Liver (tissue), 3 donors: ENCODE measurements around the gene AGAP5.
"Not testable (repeated sequence)": the region's sequence is repeated elsewhere in the genome, so short reads cannot be mapped to it uniquely, and the experiment has no call there.

Source experiments
- EGR1 ChIP-seq, 2 donors: IDR thresholded peaks; 2 replicates each; pipeline ENCODE4 v1.6.1; 2016 to 2018; ENCODE audit warnings: antibody characterized with exemption in 2 of 2, low read depth in 2 of 2
- FOXA1 ChIP-seq: IDR thresholded peaks from 2 replicates; pipeline ENCODE4 v1.6.1; 2016; ENCODE audit warnings: antibody characterized with exemption
- GABPA ChIP-seq, 2 donors: IDR thresholded peaks in 1 of 2; conservative IDR thresholded peaks in 1 of 2; 2 replicates each; pipeline ENCODE4 v1.6.1; 2016; ENCODE audit warnings: antibody characterized with exemption in 2 of 2, mild to moderate bottlenecking in 1 of 2, moderate library complexity in 1 of 2
- JUND ChIP-seq, 2 donors: IDR thresholded peaks; 2 replicates each; pipeline ENCODE4 v1.6.1; 2016; ENCODE audit warnings: antibody characterized with exemption in 2 of 2
- NR2F2 ChIP-seq: IDR thresholded peaks from 2 replicates; pipeline ENCODE4 v1.6.1; 2016; ENCODE audit warnings: antibody characterized with exemption
- SP1 ChIP-seq: IDR thresholded peaks from 2 replicates; pipeline ENCODE4 v1.6.1; 2018; ENCODE audit warnings: antibody characterized with exemption, mild to moderate bottlenecking
- TF ChIP-seq, protein P1 (sequence below): fragments of 150-350 bp; IDR thresholded peaks from 2 replicates; pipeline ENCODE4 v1.5.1; 2017; ENCODE audit warnings: improper control_type of control experiment, low read depth, low read length; ENCODE audit not compliant: missing input control
- TF ChIP-seq, protein P2 (sequence below): IDR thresholded peaks from 2 replicates; pipeline ENCODE4 v1.6.1; 2016; ENCODE audit warnings: antibody characterized with exemption, mild to moderate bottlenecking
- TF ChIP-seq, protein P3 (sequence below): IDR thresholded peaks from 2 replicates; pipeline ENCODE4 v1.6.1; 2016; ENCODE audit warnings: antibody characterized with exemption
- donor health status: healthy.
- donor health status: healthy.

DNA sequence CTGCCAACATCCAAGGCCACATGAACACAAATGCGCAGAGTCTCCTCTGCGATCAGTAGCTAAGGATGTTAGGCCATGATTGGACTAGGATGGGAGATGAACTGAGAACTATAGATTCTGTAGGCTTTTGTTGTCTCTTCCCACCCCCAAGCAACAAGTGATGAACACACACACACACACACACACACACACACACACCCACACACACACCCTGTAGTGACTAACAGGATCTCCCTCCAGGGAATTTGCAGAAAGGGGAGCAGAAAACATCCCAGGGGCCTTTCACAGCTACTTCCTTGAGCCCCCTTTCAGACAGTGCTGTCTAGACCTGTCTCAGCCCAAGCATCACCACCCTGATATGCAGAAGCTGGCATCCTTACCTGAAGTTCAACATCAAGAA, 8.6 kb upstream of the AGAP5 start:
- TF ChIP-seq GABPA (IDR thresholded peaks at IDR 0.05 in 1 of 2, conservative IDR thresholded peaks at IDR 0.05 in 1 of 2); JUND (IDR thresholded peaks at IDR 0.05); NR2F2; SP1; EGR1 (IDR thresholded peaks at IDR 0.05; ENCODE audit: low read depth in 2 of 2); FOXA1: not testable (repeated sequence)
- TF ChIP-seq, protein P1, sequence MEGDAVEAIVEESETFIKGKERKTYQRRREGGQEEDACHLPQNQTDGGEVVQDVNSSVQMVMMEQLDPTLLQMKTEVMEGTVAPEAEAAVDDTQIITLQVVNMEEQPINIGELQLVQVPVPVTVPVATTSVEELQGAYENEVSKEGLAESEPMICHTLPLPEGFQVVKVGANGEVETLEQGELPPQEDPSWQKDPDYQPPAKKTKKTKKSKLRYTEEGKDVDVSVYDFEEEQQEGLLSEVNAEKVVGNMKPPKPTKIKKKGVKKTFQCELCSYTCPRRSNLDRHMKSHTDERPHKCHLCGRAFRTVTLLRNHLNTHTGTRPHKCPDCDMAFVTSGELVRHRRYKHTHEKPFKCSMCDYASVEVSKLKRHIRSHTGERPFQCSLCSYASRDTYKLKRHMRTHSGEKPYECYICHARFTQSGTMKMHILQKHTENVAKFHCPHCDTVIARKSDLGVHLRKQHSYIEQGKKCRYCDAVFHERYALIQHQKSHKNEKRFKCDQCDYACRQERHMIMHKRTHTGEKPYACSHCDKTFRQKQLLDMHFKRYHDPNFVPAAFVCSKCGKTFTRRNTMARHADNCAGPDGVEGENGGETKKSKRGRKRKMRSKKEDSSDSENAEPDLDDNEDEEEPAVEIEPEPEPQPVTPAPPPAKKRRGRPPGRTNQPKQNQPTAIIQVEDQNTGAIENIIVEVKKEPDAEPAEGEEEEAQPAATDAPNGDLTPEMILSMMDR = not testable (repeated sequence)
- TF ChIP-seq, protein P2, sequence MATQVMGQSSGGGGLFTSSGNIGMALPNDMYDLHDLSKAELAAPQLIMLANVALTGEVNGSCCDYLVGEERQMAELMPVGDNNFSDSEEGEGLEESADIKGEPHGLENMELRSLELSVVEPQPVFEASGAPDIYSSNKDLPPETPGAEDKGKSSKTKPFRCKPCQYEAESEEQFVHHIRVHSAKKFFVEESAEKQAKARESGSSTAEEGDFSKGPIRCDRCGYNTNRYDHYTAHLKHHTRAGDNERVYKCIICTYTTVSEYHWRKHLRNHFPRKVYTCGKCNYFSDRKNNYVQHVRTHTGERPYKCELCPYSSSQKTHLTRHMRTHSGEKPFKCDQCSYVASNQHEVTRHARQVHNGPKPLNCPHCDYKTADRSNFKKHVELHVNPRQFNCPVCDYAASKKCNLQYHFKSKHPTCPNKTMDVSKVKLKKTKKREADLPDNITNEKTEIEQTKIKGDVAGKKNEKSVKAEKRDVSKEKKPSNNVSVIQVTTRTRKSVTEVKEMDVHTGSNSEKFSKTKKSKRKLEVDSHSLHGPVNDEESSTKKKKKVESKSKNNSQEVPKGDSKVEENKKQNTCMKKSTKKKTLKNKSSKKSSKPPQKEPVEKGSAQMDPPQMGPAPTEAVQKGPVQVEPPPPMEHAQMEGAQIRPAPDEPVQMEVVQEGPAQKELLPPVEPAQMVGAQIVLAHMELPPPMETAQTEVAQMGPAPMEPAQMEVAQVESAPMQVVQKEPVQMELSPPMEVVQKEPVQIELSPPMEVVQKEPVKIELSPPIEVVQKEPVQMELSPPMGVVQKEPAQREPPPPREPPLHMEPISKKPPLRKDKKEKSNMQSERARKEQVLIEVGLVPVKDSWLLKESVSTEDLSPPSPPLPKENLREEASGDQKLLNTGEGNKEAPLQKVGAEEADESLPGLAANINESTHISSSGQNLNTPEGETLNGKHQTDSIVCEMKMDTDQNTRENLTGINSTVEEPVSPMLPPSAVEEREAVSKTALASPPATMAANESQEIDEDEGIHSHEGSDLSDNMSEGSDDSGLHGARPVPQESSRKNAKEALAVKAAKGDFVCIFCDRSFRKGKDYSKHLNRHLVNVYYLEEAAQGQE = not testable (repeated sequence)
- TF ChIP-seq, protein P3, sequence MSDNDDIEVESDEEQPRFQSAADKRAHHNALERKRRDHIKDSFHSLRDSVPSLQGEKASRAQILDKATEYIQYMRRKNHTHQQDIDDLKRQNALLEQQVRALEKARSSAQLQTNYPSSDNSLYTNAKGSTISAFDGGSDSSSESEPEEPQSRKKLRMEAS = not testable (repeated sequence)
